RWPE2 (cell line): ENCODE data around the gene ENOX2.

Source experiments
- ATAC-seq: fragments of 200-7000 bp; cut with Tn5 transposase; 3 replicates; pipeline ENCODE4 v1.9.1; 2021; ENCODE audit warnings: low read depth
- DNase-seq: peaks from one replicate; pipeline ENCODE4 v3.0.0-alpha.2; 2020; ENCODE audit warnings: low spot score
- H3K27ac ChIP-seq: fragments of 450-650 bp; 2 replicates; pipeline ENCODE4 v1.5.1; 2017; ENCODE audit warnings: mild to moderate bottlenecking; ENCODE audit not compliant: poor library complexity, severe bottlenecking
- H3K27me3 ChIP-seq: fragments of 250-450 bp; sonication (Bioruptor Pico); 2 replicates; pipeline ENCODE4 v1.5.1; 2021; ENCODE audit warnings: mild to moderate bottlenecking, moderate library complexity; ENCODE audit not compliant: insufficient read depth, poor library complexity, severe bottlenecking
- H3K36me3 ChIP-seq: fragments of 250-450 bp; sonication (Bioruptor Pico); 2 replicates; pipeline ENCODE4 v1.5.1; 2020; ENCODE audit warnings: low read depth, mild to moderate bottlenecking, moderate library complexity
- H3K4me1 ChIP-seq: fragments of 250-450 bp; sonication (Bioruptor Pico); 2 replicates; pipeline ENCODE4 v1.5.1; 2021; ENCODE audit warnings: mild to moderate bottlenecking, moderate library complexity; ENCODE audit not compliant: insufficient read depth, poor library complexity, severe bottlenecking
- H3K4me3 ChIP-seq: fragments of 250-450 bp; sonication (Bioruptor Pico); 2 replicates; pipeline ENCODE4 v1.5.1; 2021; ENCODE audit warnings: mild to moderate bottlenecking, moderate library complexity; ENCODE audit not compliant: severe bottlenecking
- H3K9me3 ChIP-seq: fragments of 250-450 bp; sonication (Bioruptor Pico); 2 replicates; pipeline ENCODE4 v1.5.1; 2021; ENCODE audit warnings: mild to moderate bottlenecking, moderate library complexity; ENCODE audit not compliant: severe bottlenecking
- CTCF ChIP-seq: fragments of 450-650 bp; IDR thresholded peaks from one replicate; pipeline ENCODE4 v1.5.1; 2017; ENCODE audit warnings: mild to moderate bottlenecking, moderate library complexity; ENCODE audit not compliant: poor library complexity, severe bottlenecking

The ENOX2 gene

GRCh38 chrX:130637591-130637990, 265.4 kb downstream of the ENOX2 start:
- Histone ChIP-seq H3K27me3 (no peaks in the 10 kb centered on the region), H3K27ac (no peak overlapping the region), H3K36me3 (no peaks in the 10 kb centered on the region), H3K4me3 (no peak overlapping the region), H3K9me3 (no peaks in the 10 kb centered on the region), H3K4me1 (no peaks in the 10 kb centered on the region)
- no peak for TF ChIP-seq CTCF
- ATAC-seq: no peak
- DNase-seq: no peak

- ATAC-seq: no peak
- DNase-seq: no peak
- Histone ChIP-seq H3K4me3 (no peak overlapping the region), H3K27me3 (no peaks in the 10 kb centered on the region), H3K9me3 (no peaks in the 10 kb centered on the region), H3K36me3 (no peaks in the 10 kb centered on the region), H3K4me1 (no peaks in the 10 kb centered on the region), H3K27ac (no peak overlapping the region)
- no peak for TF ChIP-seq CTCF
Measured at GRCh38 chrX:130636277-130636676, 266.7 kb downstream of the ENOX2 start.

GRCh38 chrX:130631011-130631410, 272.0 kb downstream of the ENOX2 start:
- Histone ChIP-seq H3K36me3 (no peaks in the 10 kb centered on the region), H3K4me1 (no peaks in the 10 kb centered on the region), H3K27me3 (no peaks in the 10 kb centered on the region), H3K4me3 (no peak overlapping the region), H3K27ac (no peak overlapping the region), H3K9me3 (no peaks in the 10 kb centered on the region)
- no peak for TF ChIP-seq CTCF
- DNase-seq (no peak), ATAC-seq (no peak)

GRCh38 chrX:130628516-130628915, 274.5 kb downstream of the ENOX2 start:
- Histone ChIP-seq H3K4me3 (no peak overlapping the region), H3K9me3 (no peaks in the 10 kb centered on the region), H3K27me3 (no peaks in the 10 kb centered on the region), H3K36me3 (no peaks in the 10 kb centered on the region), H3K27ac (no peak overlapping the region), H3K4me1 (no peaks in the 10 kb centered on the region)
- no peak for ATAC-seq
- DNase-seq: no peak
- TF ChIP-seq CTCF: no peak

- no peak overlapping the region for H3K27ac ChIP-seq
- H3K9me3 ChIP-seq: no peaks in the 10 kb centered on the region
- no peak for DNase-seq
- no peak for ATAC-seq
- no peaks in the 10 kb centered on the region for H3K27me3 ChIP-seq
- H3K36me3 ChIP-seq: no peaks in the 10 kb centered on the region
- no peak for TF ChIP-seq CTCF
- no peaks in the 10 kb centered on the region for H3K4me1 ChIP-seq
- no peak overlapping the region for H3K4me3 ChIP-seq
Measured at GRCh38 chrX:130626521-130626920, 276.5 kb downstream of the ENOX2 start.
